Astrocyte (in vitro differentiated cells and primary cell): ENCODE measurements around the gene MAP3K10. TPM values are rescaled to one million over a fixed set of nuclear protein-coding genes. Genes with fewer than 3 reads are reported as not detected.

Source experiments
- DNase-seq: peaks from one replicate; pipeline ENCODE4 v3.0.0-alpha.2; 2010; ENCODE audit warnings: low read depth
- FAIRE-seq: peaks from 2 replicates; lab custom pipeline; 2011; peaks lifted over from hg19 to GRCh38; lab: Jason Lieb, UNC
- H2AFZ ChIP-seq: 2 replicates; pipeline ENCODE4 v1.6.0; 2012; ENCODE audit warnings: low read depth, low read length, inconsistent platforms
- H3K27ac ChIP-seq: 2 replicates; pipeline ENCODE4 v1.5.1; 2011; ENCODE audit warnings: low read depth, low read length, inconsistent platforms
- H3K27me3 ChIP-seq: 2 replicates; pipeline ENCODE4 v1.6.0; 2011; ENCODE audit warnings: low read length, inconsistent platforms; ENCODE audit not compliant: insufficient read depth
- H3K36me3 ChIP-seq: 2 replicates; pipeline ENCODE4 v1.5.1; 2011; ENCODE audit warnings: low read length, inconsistent platforms; ENCODE audit not compliant: insufficient read depth
- H3K4me1 ChIP-seq: 2 replicates; pipeline ENCODE4 v1.5.1; 2011; ENCODE audit warnings: low read length, inconsistent platforms; ENCODE audit not compliant: insufficient read depth
- H3K4me2 ChIP-seq: 2 replicates; pipeline ENCODE4 v1.6.0; 2012; ENCODE audit warnings: low read length, inconsistent platforms
- H3K4me3 ChIP-seq: 2 replicates; pipeline ENCODE4 v1.5.1; 2011; ENCODE audit warnings: low read depth, mild to moderate bottlenecking, low read length, inconsistent platforms; ENCODE audit not compliant: insufficient read depth
- H3K79me2 ChIP-seq: 2 replicates; pipeline ENCODE4 v1.6.0; 2012; ENCODE audit warnings: mild to moderate bottlenecking, low read length, inconsistent platforms; ENCODE audit not compliant: insufficient read depth
- H3K9ac ChIP-seq: 2 replicates; pipeline ENCODE4 v1.6.0; 2012; ENCODE audit warnings: mild to moderate bottlenecking, low read length, inconsistent platforms
- H3K9me3 ChIP-seq: 2 replicates; pipeline ENCODE4 v1.5.1; 2012; ENCODE audit warnings: low read depth, mild to moderate bottlenecking, low read length, inconsistent platforms; ENCODE audit not compliant: insufficient read depth
- H4K20me1 ChIP-seq: 2 replicates; pipeline ENCODE4 v1.6.0; 2012; ENCODE audit warnings: low read length, inconsistent platforms; ENCODE audit not compliant: insufficient read depth
- H3K27ac Mint-ChIP-seq: one replicate; pipeline ENCODE4 v1.8.0; 2021; ENCODE audit warnings: mild to moderate bottlenecking, mixed read lengths; ENCODE audit not compliant: unreplicated experiment
- H3K27me3 Mint-ChIP-seq: one replicate; pipeline ENCODE4 v1.8.0; 2021; ENCODE audit warnings: low read depth, mixed read lengths; ENCODE audit not compliant: unreplicated experiment
- H3K36me3 Mint-ChIP-seq: one replicate; pipeline ENCODE4 v1.8.0; 2021; ENCODE audit warnings: low read depth, mixed read lengths; ENCODE audit not compliant: unreplicated experiment
- H3K4me1 Mint-ChIP-seq: one replicate; pipeline ENCODE4 v1.8.0; 2021; ENCODE audit warnings: low read depth, mixed read lengths; ENCODE audit not compliant: unreplicated experiment
- H3K4me3 Mint-ChIP-seq: one replicate; pipeline ENCODE4 v1.8.0; 2021; ENCODE audit warnings: mild to moderate bottlenecking, moderate library complexity, mixed read lengths; ENCODE audit not compliant: unreplicated experiment
- H3K9me3 Mint-ChIP-seq: one replicate; pipeline ENCODE4 v1.8.0; 2021; ENCODE audit warnings: mild to moderate bottlenecking, mixed read lengths; ENCODE audit not compliant: unreplicated experiment
- EZH2 ChIP-seq: IDR thresholded peaks from 2 replicates; pipeline ENCODE4 v1.6.1; 2012; ENCODE audit warnings: mild to moderate bottlenecking, low read length, inconsistent platforms; ENCODE audit not compliant: insufficient read depth
- total RNA-seq: library from RNA; stranded (reverse); gene quantifications from 2 replicates; pipeline ENCODE4 v1.2.1, GENCODE V29; 2021
- TF ChIP-seq, protein P1 (sequence below): IDR thresholded peaks from 2 replicates; pipeline ENCODE4 v1.5.1; 2011; ENCODE audit warnings: low read depth, mild to moderate bottlenecking, inconsistent platforms, low read length, moderate library complexity; ENCODE audit not compliant: insufficient read depth

MAP3K10 gene
- total RNA-seq, 1 donor from 2014 or later: 17.2 TPM

DNA sequence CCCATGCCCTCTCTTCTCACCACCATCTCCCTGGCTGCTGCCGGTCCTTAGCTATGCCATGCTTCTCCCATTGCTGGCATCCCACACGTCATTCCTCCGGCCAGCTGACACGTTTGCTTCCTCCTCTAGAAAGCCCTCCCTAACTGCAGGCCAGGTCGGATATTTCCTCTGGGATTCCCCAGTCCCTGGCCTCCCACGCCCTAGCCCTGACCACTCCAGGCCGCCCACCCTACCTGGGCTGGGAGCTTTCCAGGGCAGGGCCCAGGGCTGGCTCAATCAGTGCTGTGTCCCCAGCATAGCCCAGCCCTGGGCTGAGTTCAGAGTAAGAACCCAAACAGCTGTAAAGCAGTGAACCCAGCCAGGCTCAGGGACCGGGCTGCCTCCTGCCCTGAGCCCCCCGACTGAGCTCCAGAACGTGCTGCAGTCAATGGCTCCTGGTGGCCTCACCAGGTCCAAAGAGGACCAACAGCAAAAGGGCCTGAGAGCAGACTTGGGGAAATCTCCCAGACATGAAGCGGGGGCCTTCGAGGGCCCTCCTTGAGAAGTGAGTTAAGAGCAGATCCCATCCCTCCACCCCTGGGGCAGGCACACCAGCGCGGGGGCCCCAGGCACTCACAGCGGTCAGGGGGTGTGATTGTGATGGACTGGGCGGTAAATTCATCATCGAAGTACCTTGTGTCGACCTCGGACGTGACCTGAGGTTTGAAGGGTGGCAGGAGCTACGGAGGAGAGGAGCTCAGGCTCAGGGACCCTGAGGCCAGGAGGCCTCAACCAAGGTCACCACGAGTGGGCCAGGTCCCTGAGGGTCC is 43.4 kb downstream of the MAP3K10 start:
- H3K36me3 Mint-ChIP-seq: peaks cover 7% of the 10 kb centered on the region

DNA sequence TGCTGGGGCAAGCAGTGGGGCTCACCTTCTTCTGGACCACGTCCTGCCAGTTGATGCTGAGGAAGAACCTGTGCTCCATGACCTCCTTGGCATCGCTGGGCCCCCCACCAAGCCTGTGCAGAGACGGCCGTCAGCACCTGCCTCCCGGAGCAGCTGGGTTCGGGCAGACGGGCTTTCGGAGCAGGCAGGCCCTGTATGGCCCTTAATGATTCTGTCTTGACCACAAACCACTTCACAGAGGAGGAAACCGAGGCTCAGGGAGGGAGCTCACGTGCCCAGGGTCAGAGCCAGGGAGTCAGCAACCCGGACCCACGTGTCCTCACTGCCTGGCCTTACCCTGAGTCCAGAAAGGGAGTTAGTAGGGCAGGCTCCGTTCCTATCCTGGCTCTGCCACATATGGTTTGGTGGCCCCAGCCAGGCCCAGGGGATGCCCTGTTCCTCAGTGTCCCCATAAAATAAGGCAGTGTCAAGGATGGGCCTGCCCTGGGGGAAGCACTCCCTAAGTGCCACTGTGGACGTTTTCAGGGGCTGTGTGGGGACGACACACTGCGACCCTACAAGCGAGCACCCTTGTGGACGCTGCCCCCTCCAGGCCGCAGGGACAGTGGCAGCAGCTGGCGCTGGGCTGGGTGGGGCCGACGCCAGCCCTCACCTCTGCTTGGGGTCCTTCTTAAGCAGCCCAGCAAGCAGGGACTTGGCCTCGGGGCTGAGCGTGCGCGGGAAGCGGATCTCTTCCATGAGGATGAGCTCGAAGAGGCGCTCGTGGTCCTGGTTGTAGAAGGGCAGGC is 44.2 kb downstream of the MAP3K10 start:
- Mint-ChIP-seq H3K27me3 (no peaks in the 10 kb centered on the region), H3K4me3 (no peak overlapping the region), H3K4me1 (peaks cover 15% of the 10 kb centered on the region), H3K9me3 (no peaks in the 10 kb centered on the region), H3K36me3 (peaks cover 7% of the 10 kb centered on the region), H3K27ac (no peak overlapping the region)
- Histone ChIP-seq H3K4me1 (peaks cover 12% of the 10 kb centered on the region), H3K9ac (no peak overlapping the region), H4K20me1 (peaks cover 20% of the 10 kb centered on the region), H3K4me2 (no peak overlapping the region), H3K4me3 (no peak overlapping the region), H3K27me3 (no peaks in the 10 kb centered on the region), H3K36me3 (peaks cover 13% of the 10 kb centered on the region), H2AFZ (no peak overlapping the region), H3K79me2 (no peaks in the 10 kb centered on the region), H3K9me3 (no peaks in the 10 kb centered on the region), H3K27ac (no peak overlapping the region)
- no peak for TF ChIP-seq EZH2
- no peak for DNase-seq
- no peak for FAIRE-seq

More for the DNA sequence above, 43.4 kb downstream of the MAP3K10 start:
- peaks cover 13% of the 10 kb centered on the region for H4K20me1 ChIP-seq
- no peaks in the 10 kb centered on the region for H3K27me3 Mint-ChIP-seq
- H3K4me2 ChIP-seq: no peak overlapping the region
- DNase-seq (no peak), FAIRE-seq (no peak)
- H3K9me3 ChIP-seq: no peaks in the 10 kb centered on the region
- H2AFZ ChIP-seq: no peak overlapping the region
- H3K27ac Mint-ChIP-seq: peak overlapping the region; percentile 18
- peaks cover 20% of the 10 kb centered on the region for H3K4me1 ChIP-seq
- TF ChIP-seq EZH2: no peak
- TF ChIP-seq, protein P1, sequence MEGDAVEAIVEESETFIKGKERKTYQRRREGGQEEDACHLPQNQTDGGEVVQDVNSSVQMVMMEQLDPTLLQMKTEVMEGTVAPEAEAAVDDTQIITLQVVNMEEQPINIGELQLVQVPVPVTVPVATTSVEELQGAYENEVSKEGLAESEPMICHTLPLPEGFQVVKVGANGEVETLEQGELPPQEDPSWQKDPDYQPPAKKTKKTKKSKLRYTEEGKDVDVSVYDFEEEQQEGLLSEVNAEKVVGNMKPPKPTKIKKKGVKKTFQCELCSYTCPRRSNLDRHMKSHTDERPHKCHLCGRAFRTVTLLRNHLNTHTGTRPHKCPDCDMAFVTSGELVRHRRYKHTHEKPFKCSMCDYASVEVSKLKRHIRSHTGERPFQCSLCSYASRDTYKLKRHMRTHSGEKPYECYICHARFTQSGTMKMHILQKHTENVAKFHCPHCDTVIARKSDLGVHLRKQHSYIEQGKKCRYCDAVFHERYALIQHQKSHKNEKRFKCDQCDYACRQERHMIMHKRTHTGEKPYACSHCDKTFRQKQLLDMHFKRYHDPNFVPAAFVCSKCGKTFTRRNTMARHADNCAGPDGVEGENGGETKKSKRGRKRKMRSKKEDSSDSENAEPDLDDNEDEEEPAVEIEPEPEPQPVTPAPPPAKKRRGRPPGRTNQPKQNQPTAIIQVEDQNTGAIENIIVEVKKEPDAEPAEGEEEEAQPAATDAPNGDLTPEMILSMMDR: no peak
- H3K27me3 ChIP-seq: no peaks in the 10 kb centered on the region
- H3K36me3 ChIP-seq: peaks cover 8% of the 10 kb centered on the region
- no peaks in the 10 kb centered on the region for H3K9me3 Mint-ChIP-seq
- H3K4me3 ChIP-seq: no peak overlapping the region
- H3K27ac ChIP-seq: no peak overlapping the region
- no peaks in the 10 kb centered on the region for H3K79me2 ChIP-seq
- no peak overlapping the region for H3K4me3 Mint-ChIP-seq
- peaks cover 22% of the 10 kb centered on the region for H3K4me1 Mint-ChIP-seq
- no peak overlapping the region for H3K9ac ChIP-seq

DNA sequence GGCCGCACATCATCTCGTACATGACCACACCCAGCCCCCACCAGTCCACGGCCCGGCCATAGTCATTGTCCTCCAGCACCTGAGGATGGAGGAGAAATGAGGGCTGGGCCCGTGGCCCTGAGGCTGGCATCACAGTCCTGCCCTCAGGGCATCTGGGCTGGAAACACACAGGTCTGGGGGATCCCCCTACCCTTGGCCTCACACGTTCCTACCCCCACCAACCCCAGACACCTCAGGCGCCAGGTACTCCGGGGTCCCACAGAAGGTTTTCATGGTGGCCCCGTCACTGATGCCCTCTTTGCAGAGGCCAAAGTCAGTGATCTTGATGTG is 44.8 kb downstream of the MAP3K10 start:
- DNase-seq (no peak), FAIRE-seq (no peak)
- H3K4me2 ChIP-seq: no peak overlapping the region
- H3K9ac ChIP-seq: no peak overlapping the region
- H3K4me3 Mint-ChIP-seq: no peak overlapping the region
- H3K27me3 ChIP-seq: no peaks in the 10 kb centered on the region
- H3K36me3 ChIP-seq: peaks cover 13% of the 10 kb centered on the region
- no peak overlapping the region for H2AFZ ChIP-seq
- no peaks in the 10 kb centered on the region for H3K9me3 Mint-ChIP-seq
- H3K79me2 ChIP-seq: no peaks in the 10 kb centered on the region
- H3K27me3 Mint-ChIP-seq: no peaks in the 10 kb centered on the region
- no peak overlapping the region for H3K27ac Mint-ChIP-seq
- H4K20me1 ChIP-seq: peaks cover 22% of the 10 kb centered on the region
- TF ChIP-seq, protein P1: no peak
- no peak for TF ChIP-seq EZH2
- H3K27ac ChIP-seq: no peak overlapping the region
- H3K4me3 ChIP-seq: no peak overlapping the region
- peaks cover 7% of the 10 kb centered on the region for H3K36me3 Mint-ChIP-seq
- H3K4me1 Mint-ChIP-seq: peaks cover 12% of the 10 kb centered on the region
- peaks cover 10% of the 10 kb centered on the region for H3K4me1 ChIP-seq
- no peaks in the 10 kb centered on the region for H3K9me3 ChIP-seq
